DOHH2 (cell line): ENCODE results near the gene GUCD1.

Experiments
- H3F3A ChIP-seq: fragments of 200-600 bp; sonication (generic), shearing (Covaris generic); 2 replicates; pipeline ENCODE4 v1.6.0; 2016; ENCODE audit warnings: antibody characterized with exemption, mild to moderate bottlenecking; ENCODE audit not compliant: control insufficient read depth, insufficient read depth
- H3K27ac ChIP-seq: fragments of 200-600 bp; sonication (generic); 2 replicates; pipeline ENCODE4 v1.5.1; 2014; ENCODE audit warnings: low read depth, mild to moderate bottlenecking, low read length, moderate library complexity
- H3K27me3 ChIP-seq: fragments of 200-600 bp; sonication (generic); 2 replicates; pipeline ENCODE4 v1.6.1; 2014; ENCODE audit warnings: mild to moderate bottlenecking, low read length, mixed read lengths; ENCODE audit not compliant: control insufficient read depth
- H3K36me3 ChIP-seq: fragments of 200-600 bp; sonication (generic); 2 replicates; pipeline ENCODE4 v1.6.1; 2014; ENCODE audit warnings: mild to moderate bottlenecking, low read length, moderate library complexity, mixed read lengths; ENCODE audit not compliant: control insufficient read depth
- H3K4me1 ChIP-seq: fragments of 200-600 bp; sonication (generic); 2 replicates; pipeline ENCODE4 v1.6.1; 2014; ENCODE audit warnings: mild to moderate bottlenecking, low read length, mixed read lengths; ENCODE audit not compliant: control insufficient read depth
- H3K4me2 ChIP-seq: fragments of 200-600 bp; sonication (generic); 2 replicates; pipeline ENCODE4 v1.6.0; 2014; ENCODE audit warnings: mild to moderate bottlenecking, low read length, moderate library complexity
- H3K4me3 ChIP-seq: fragments of 200-600 bp; sonication (generic); 2 replicates; pipeline ENCODE4 v1.5.1; 2014; ENCODE audit warnings: mild to moderate bottlenecking, low read length, mixed read lengths
- H3K79me2 ChIP-seq: fragments of 200-600 bp; sonication (generic); 2 replicates; pipeline ENCODE4 v1.6.1; 2014; ENCODE audit warnings: mild to moderate bottlenecking, low read length, mixed read lengths; ENCODE audit not compliant: control insufficient read depth
- H3K9me2 ChIP-seq: fragments of 200-600 bp; sonication (generic); replicated peaks from 2 replicates; pipeline ENCODE4 v1.6.1; 2014; ENCODE audit warnings: mild to moderate bottlenecking, low read length, mixed read lengths; ENCODE audit not compliant: control insufficient read depth
- H3K9me3 ChIP-seq: fragments of 200-600 bp; sonication (generic); 2 replicates; pipeline ENCODE4 v1.6.1; 2014; ENCODE audit warnings: antibody characterized with exemption, low read length, mixed read lengths; ENCODE audit not compliant: control insufficient read depth, insufficient read depth
- H4K20me1 ChIP-seq: fragments of 200-600 bp; sonication (generic); 2 replicates; pipeline ENCODE4 v1.6.0; 2014; ENCODE audit warnings: low read depth, mild to moderate bottlenecking, antibody characterized with exemption, low read length, moderate library complexity; ENCODE audit not compliant: control insufficient read depth, insufficient read depth
- CTCF ChIP-seq: fragments of 200-600 bp; sonication (generic); IDR thresholded peaks from one replicate; pipeline ENCODE4 v1.5.1; 2014; ENCODE audit warnings: antibody characterized with exemption, mild to moderate bottlenecking, low read depth, low read length; ENCODE audit not compliant: poor library complexity, severe bottlenecking
- EZH2phosphoT487 ChIP-seq: fragments of 200-600 bp; sonication (generic); IDR thresholded peaks from 2 replicates; pipeline ENCODE4 v1.6.1; 2017; ENCODE audit warnings: borderline replicate concordance, mild to moderate bottlenecking, antibody characterized with exemption, low read length, moderate library complexity, mixed read lengths

The GUCD1 gene

DNA sequence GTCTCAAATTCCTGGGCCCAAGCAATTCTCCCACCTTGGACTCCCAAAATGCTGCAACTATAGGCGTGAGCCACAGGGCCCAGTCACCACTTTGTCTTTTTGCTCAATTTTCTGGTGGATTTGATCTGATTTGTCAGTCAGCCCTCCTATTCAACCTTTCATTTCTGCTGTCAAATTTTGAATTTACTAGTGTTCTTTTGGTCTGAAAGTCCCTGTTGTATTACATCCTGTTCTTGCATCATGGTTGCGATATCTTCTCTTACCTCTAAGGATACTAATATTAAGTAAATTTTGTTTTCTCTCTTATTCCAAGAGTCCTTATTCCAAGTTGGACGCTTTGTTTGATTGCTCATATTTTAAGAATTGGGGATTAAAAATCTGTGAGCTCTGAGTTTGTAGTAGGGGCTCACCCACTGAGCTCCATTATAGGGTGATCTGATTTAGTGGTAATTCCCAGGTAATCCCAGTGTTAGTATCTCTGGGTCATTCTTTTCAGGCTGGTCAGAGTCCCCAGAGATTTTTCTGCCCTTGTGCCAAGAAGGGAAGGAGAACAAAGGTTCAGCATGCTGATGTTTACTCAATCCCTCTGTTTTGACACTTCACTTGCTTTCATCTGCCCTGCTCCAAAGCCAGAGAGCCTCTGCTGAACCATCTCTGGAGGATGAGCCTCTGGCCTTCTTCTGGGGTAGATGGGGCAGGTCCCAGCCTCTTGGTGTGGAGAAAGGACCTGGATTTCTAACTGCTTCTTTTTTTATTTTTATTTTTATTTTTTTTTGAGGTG, 49.8 kb downstream of the GUCD1 start:
- Histone ChIP-seq H3K27ac (no peak overlapping the region), H3K4me3 (no peak overlapping the region)

DNA sequence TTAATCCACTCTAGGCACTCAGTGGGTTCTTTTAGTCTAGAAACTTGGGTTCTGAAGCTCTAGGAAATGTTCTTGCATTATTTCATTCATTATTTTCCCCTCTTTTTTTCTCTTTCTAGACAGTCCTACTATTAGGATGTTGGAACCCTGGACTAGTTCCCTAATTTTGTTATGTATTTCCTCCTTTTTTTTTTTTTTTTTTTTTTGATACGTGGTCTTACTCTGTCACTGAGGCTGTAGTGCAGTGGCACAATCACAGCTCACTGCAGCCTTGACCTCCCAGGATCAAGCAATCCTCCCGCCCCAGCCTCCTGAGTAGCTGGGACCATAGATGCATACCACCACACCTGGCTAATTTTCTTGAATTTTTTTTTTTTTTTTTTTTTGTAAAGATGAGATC, 50.4 kb downstream of the GUCD1 start:
- Histone ChIP-seq H3K4me2 (no peak overlapping the region), H3K36me3 (no peaks in the 10 kb centered on the region), H3K9me2 (no peaks in the 10 kb centered on the region), H3K4me3 (no peak overlapping the region), H3K27me3 (no peaks in the 10 kb centered on the region), H4K20me1 (no peaks in the 10 kb centered on the region), H3F3A (peaks cover 8% of the 10 kb centered on the region; the same call in 1 of the 2 replicates), H3K9me3 (no peaks in the 10 kb centered on the region), H3K4me1 (peaks cover 27% of the 10 kb centered on the region), H3K27ac (no peak overlapping the region), H3K79me2 (no peaks in the 10 kb centered on the region)
- TF ChIP-seq EZH2phosphoT487 (no peak), CTCF (no peak)

More for the DNA sequence above, 49.8 kb downstream of the GUCD1 start:
- H3K79me2 ChIP-seq = no peaks in the 10 kb centered on the region
- no peaks in the 10 kb centered on the region for H3K9me2 ChIP-seq
- H3K36me3 ChIP-seq = no peaks in the 10 kb centered on the region
- H3K4me1 ChIP-seq = peaks cover 27% of the 10 kb centered on the region
- H3K27me3 ChIP-seq = no peaks in the 10 kb centered on the region
- H4K20me1 ChIP-seq = no peaks in the 10 kb centered on the region
- no peak overlapping the region for H3K4me2 ChIP-seq
- no peaks in the 10 kb centered on the region for H3K9me3 ChIP-seq
- TF ChIP-seq CTCF (no peak), EZH2phosphoT487 (no peak)
- peaks cover 8% of the 10 kb centered on the region; the same call in 1 of the 2 replicates for H3F3A ChIP-seq

DNA sequence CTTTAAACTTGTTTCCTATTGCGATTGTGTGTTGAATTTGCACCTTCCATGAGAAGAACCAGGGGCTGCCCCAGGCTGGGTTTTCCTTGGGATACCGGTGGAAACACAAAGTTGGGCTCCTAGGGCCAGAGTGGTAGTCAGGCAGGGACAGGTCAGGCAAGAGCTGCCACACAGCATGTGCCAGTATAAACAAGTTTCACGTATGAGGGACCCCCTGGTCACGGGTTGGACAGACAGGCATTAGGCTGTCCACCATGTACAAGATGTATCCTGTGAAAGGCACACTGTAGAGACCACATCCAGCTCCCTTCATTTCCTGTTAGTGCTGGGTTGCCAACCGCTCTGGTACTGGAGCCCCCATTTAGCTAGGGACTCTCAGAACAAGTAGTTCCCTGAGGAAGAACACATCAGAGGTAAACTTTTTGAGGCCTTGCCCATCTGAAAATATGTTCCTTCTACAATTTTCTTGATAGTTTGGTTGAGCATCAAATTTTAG, 51.0 kb downstream of the GUCD1 start:
- Histone ChIP-seq H3K27me3 (no peaks in the 10 kb centered on the region), H3K36me3 (no peaks in the 10 kb centered on the region), H3K9me2 (no peaks in the 10 kb centered on the region), H4K20me1 (no peaks in the 10 kb centered on the region), H3K4me2 (no peak overlapping the region), H3K4me1 (peaks cover 27% of the 10 kb centered on the region), H3F3A (peaks cover 8% of the 10 kb centered on the region; the same call in 1 of the 2 replicates), H3K9me3 (no peaks in the 10 kb centered on the region), H3K4me3 (no peak overlapping the region), H3K79me2 (no peaks in the 10 kb centered on the region), H3K27ac (no peak overlapping the region)
- no peak for TF ChIP-seq EZH2phosphoT487
